Activated gamma-delta T cell treated with anti-CD3 and anti-CD28 coated beads, Interleukin-2, amount 50 U/mL, for 16 hours (primary cell): ENCODE data around the gene GNG3.

ENCODE experiments used
- DNase-seq: peaks from one replicate; pipeline ENCODE4 v3.0.0-alpha.2; 2020; ENCODE audit warnings: low read depth

The GNG3 gene

DNA sequence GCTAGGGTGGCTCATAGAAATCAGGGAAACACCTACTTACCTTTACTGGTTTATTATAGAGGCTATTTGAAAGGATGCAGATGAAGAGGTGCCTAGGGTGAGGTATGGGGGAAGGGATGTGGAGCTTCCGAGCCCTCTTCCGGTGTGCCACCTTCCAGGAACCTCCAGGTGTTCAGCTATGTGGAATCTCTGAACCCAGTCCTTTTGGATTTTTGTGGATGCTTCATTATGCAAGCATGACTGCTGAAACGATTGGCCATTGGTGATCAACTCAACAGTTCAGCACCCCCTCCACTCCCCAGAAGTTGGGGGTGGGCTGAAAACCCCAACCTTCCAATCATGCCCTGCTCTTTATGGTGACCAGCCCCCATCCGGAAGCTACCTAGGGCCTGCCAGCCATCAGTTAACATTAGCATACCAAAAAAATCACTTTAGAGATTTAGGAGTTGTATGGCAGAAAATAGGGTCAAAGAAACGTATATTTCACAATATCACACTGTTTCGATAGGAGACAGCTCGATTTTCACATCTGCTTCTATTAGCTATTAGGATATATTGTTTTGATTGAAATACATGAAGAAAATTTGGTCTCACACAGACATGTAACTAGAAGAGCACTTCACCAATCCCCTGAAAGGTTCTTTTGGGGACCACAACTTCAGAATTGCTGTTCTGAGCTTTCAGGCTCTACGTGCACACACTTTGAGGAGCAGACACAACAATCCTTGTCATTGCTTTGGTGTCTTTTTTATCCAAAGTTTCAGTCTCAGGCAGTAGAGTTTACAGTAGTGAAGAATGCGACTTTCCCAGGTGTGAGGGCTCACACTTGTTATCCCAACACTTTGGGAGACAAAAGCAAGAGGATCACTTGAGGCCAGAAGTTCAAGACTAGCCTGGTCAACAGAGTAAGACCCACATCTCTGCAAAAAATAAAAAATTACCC, 50.6 kb downstream of the GNG3 start:
- DNase-seq, result no peak
